ENCODE measurements around the gene WNT16.

Gene WNT16

DNA sequence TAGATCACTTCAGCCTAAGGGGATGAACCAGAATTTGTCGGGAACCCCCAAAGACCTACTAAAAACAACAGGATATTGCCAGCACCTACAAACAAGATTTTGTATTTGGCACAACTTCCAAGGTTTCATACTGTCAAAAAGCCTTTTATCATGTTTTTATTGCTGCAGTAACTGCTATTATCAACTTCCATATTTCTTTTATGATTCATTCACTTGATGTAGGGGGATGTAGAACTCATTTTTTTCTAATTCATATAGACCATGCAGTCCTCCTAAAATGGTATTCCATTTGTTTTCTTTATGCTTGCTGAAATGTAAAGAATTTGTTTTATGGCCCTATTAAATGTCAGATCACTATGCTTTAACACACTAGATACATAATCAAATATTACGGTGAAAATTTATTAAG is 30.0 kb upstream of the WNT16 start:
- ChIA-PET CTCF (no interaction called here), POLR2A (ENCODE audit: low non-redundant PET) (no interaction called here)
- TF ChIP-seq, protein P1, sequence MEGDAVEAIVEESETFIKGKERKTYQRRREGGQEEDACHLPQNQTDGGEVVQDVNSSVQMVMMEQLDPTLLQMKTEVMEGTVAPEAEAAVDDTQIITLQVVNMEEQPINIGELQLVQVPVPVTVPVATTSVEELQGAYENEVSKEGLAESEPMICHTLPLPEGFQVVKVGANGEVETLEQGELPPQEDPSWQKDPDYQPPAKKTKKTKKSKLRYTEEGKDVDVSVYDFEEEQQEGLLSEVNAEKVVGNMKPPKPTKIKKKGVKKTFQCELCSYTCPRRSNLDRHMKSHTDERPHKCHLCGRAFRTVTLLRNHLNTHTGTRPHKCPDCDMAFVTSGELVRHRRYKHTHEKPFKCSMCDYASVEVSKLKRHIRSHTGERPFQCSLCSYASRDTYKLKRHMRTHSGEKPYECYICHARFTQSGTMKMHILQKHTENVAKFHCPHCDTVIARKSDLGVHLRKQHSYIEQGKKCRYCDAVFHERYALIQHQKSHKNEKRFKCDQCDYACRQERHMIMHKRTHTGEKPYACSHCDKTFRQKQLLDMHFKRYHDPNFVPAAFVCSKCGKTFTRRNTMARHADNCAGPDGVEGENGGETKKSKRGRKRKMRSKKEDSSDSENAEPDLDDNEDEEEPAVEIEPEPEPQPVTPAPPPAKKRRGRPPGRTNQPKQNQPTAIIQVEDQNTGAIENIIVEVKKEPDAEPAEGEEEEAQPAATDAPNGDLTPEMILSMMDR (conservative IDR thresholded peaks at IDR 0.05; ENCODE audit: low read depth) = no peak
- DNase-seq (ENCODE audit: low spot score) = no peak
- H3K27ac ChIP-seq = no peak overlapping the region

DNA sequence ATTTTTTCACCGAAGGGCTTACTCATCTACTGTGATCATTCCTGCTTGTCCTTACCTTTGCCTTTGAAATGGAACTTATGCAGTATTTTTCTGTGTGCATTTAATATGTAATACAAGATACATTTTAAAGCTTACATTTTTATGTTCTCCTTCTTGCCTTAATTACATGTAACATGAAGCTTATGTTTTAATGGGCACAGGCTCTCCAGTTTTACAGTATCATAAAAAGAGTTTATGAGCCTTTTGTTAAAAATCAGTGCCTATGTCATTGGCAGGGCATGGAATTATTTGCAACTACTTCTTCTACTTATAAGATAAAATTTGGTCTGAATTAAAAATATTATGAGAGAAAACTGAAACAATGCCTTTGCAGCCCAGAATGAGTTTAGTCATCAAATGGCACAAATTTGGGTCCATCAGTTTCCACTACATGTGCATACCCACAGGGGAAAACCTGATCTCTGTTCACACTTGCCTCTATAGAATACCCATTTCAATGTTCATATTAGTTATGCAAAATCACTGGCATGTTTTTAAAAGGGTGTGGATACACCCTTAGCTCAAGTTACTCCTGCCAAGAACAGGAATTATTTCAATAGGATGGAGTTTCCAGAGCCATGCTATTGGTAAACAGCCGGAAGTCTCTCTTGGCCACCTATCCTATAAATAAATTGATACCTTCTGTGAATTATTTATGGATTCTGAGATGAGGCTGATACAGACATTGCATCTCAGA is 27.9 kb upstream of the WNT16 start:
- ChIA-PET POLR2A (ENCODE audit: low non-redundant PET) (no interaction called here), CTCF (no interaction called here)
- no peak overlapping the region for H3K27ac ChIP-seq
- no peak for DNase-seq (ENCODE audit: low spot score)
- TF ChIP-seq, protein P1 (conservative IDR thresholded peaks at IDR 0.05; ENCODE audit: low read depth) = no peak

DNA sequence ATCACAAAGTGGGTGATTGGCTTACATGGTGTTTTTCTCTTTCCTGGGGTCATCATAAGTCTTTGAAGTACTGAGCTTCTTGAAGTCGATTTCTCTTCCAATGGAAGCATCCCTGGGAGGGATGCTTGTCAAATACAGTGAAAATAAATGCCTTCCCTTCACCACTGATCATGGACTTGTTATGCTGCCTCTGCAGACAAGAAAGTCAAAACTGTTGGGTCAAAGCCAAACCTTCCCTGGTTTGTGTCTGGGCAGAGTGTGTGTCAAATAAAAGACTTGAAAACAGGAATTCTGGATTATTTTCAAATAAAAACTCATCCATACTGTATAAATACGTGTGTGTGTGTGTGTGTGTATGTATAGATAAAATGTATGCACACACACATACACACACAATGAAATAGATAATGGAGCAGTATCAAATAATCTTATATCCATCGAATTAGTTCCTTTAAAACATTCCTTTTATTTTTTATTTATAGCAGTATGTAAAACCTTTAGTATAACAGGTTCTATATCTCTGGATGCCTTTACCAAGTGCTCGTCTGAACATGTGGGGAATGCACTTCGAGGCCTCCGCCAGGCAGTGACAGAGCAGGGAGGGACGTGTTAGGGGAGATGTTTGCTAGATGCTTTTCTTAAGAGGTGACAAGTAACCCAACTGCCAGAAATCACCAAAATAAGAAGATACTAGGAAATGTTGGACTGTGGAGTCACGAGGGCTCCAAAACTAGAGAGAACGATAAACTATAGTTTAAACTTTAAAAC is 27.2 kb upstream of the WNT16 start:
- POLR2A ChIA-PET (ENCODE audit: low non-redundant PET) = no interaction called here
- H3K27ac ChIP-seq = no peak overlapping the region
- no peak for DNase-seq (ENCODE audit: low spot score)
- CTCF ChIA-PET = no interaction called here
- TF ChIP-seq, protein P1 (conservative IDR thresholded peaks at IDR 0.05; ENCODE audit: low read depth) = no peak

DNA sequence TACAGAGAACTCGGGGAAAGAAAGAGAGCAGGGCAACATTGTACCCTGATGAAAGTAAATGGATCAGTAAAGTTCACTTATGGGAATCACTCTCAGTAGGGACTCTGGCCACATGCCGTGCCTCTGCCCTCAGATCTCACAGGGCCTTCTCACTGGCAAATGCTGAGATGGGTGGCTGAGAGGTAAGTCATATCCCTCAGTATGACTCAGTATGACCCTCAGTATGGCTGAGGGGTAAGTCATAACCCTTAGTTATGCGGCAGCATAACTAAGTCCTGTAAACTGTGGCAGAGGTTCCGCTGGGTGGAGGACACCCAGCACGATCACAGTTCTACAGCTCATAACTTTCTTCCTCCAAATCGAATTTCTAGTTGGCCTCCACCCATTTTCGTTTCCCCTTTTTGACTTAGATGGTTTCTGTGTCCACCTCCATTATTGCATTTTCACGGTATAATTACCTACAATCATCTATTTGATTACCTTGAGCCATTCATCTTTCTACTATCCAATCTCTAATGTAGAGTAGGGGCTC is 26.5 kb upstream of the WNT16 start:
- TF ChIP-seq, protein P1 (conservative IDR thresholded peaks at IDR 0.05; ENCODE audit: low read depth) = no peak
- no peak for DNase-seq (ENCODE audit: low spot score)
- POLR2A ChIA-PET (ENCODE audit: low non-redundant PET) = no interaction called here
- CTCF ChIA-PET = interaction anchor here (0.5 kb wide), 1 partner anchor 59 kb away, joined by 3 read pairs; no protein-coding TSS in a partner anchor
- no peak overlapping the region for H3K27ac ChIP-seq

DNA sequence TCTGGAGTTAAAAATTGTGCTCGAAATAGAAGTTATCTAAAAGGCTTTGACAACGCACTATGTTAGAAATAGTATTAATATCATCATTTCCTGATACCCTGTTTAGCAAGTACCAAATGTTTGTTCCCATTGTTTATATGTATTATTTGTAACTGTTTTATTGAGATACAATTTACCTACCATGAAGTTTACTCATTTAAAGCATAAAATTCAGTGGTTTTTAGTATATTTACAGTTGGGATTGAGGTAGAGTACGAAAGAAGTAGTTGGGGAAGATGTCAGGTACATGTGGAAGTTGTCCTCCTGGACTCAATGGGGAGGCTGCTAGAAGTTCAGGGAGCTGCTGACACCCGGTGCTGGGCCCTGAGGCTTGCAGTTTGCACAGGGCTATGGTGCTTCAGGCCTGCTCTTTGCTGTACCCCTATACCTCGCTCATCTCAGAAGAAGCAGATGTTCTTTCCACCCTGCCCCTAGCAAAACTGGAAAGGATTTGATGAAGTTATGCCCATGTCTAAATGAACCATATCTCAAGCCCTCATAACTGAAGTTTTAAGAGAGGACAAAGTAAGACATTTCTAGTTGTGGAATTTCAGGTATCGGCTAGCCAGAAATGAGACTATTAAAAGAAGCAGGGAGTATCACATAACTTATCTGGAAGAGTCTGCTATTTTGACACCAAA is 25.2 kb upstream of the WNT16 start:
- ChIA-PET POLR2A (ENCODE audit: low non-redundant PET) (no interaction called here), CTCF (interaction anchor here (0.5 to 0.6 kb wide), 2 partner anchors 86 to 173 kb away, joined by 3 read pairs; no protein-coding TSS in a partner anchor)
- no peak for DNase-seq (ENCODE audit: low spot score)
- TF ChIP-seq, protein P1 (conservative IDR thresholded peaks at IDR 0.05; ENCODE audit: low read depth) = no peak
- H3K27ac ChIP-seq = no peak overlapping the region

DNA sequence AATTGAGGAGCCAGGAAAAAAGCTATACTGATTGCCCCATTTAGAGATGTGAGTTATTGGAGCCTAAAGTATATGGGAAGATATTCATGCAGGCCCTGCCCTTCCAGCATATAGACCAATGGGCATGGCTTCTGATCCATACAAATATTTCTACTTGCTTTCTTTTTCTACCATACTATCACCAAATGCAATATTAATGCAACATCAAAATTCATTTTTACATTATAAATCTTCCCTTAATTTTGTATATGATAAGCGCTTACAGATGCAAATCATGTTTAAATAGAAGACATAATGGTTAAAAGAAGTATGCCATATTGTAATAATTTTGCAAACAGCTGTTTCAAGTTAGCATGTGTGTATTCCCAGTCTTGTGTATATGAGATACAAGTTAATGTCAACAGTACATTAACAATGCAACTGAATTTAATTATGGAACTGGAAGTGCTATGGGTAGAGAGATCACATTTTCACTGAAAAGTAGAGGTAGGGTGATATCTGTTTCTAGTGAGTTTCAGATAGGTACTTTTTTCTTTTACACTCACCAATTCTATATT is 24.6 kb upstream of the WNT16 start:
- ChIA-PET POLR2A (ENCODE audit: low non-redundant PET) (no interaction called here), CTCF (interaction anchor here (0.6 kb wide), 2 partner anchors 87 to 447 kb away, joined by 3 read pairs; no protein-coding TSS in a partner anchor)
- no peak for DNase-seq (ENCODE audit: low spot score)
- TF ChIP-seq, protein P1 (conservative IDR thresholded peaks at IDR 0.05; ENCODE audit: low read depth) = no peak
- no peak overlapping the region for H3K27ac ChIP-seq

Data from RWPE1 (cell line).